Psoas muscle (tissue), 8 donors: ENCODE measurements around the gene RFT1. TPM values are rescaled to one million over a fixed set of nuclear protein-coding genes. Genes with fewer than 3 reads are reported as not detected.

Source experiments
- ATAC-seq, 4 donors: fragments of 200-7000 bp; cut with Tn5 transposase; one replicate each; pipeline ENCODE4 v1.9.1; 2020; ENCODE audit warnings: moderate library complexity in 3 of 4, mild to moderate bottlenecking in 2 of 4
- DNase-seq, 2 donors: peaks; one replicate each; pipeline ENCODE4 v3.0.0-alpha.2; 2020
- H3K27ac ChIP-seq: fragments of 200-600 bp; one replicate; pipeline ENCODE4 v1.8.0; 2022
- H3K27me3 ChIP-seq, 3 donors: fragments of 200-600 bp in 1 of 3; one replicate each; pipeline versions ENCODE4 v1.6.1 to v1.8.0; 2013 to 2022; ENCODE audit warnings: low read length in 2 of 3, mild to moderate bottlenecking in 2 of 3, moderate library complexity in 1 of 3; ENCODE audit not compliant: insufficient read depth in 3 of 3
- H3K36me3 ChIP-seq, 2 donors: fragments of 200-600 bp in 1 of 2; one replicate each; pipeline versions ENCODE4 v1.6.1 to v1.8.0; 2013 to 2022; ENCODE audit warnings: low read depth in 1 of 2, mild to moderate bottlenecking in 1 of 2, moderate library complexity in 1 of 2; ENCODE audit not compliant: insufficient read depth in 1 of 2
- H3K4me1 ChIP-seq: fragments of 200-600 bp; one replicate; pipeline ENCODE4 v1.8.0; 2022
- H3K4me3 ChIP-seq: fragments of 200-600 bp; one replicate; pipeline ENCODE4 v1.8.0; 2022; ENCODE audit warnings: mild to moderate bottlenecking
- H3K9me3 ChIP-seq: fragments of 200-600 bp; one replicate; pipeline ENCODE4 v1.8.0; 2022
- CTCF ChIP-seq: fragments of 200-600 bp; IDR thresholded peaks from one replicate; pipeline ENCODE4 v1.8.0; 2022; ENCODE audit warnings: antibody characterized with exemption
- WGBS, 3 donors: extraction: QIAGEN DNeasy Blood & Tissue Kit; methylation state at CpG; one replicate each; pipeline versions ENCODE4 v1.1.6 to v1.1.7; 2013; 5-methylcytosine and 5-hydroxymethylcytosine counted together
- intact Hi-C, 2 donors: fragments of 100-400 bp; cut with DNase I; formaldehyde crosslinking; loops; one replicate each; pipeline versions ENCODE4 v1.11.0 to v1.14.2; 2022
- polyA plus RNA-seq, 3 donors: library from polyadenylated mRNA; stranded (reverse); fragments of 200-250 nt; gene quantifications; one replicate each; pipeline ENCODE4 v1.2.3, GENCODE V29; 2013
- total RNA-seq, 4 donors: library from RNA; stranded (reverse); fragmentation: NEBNext Ultra II Directional in 2 of 4; extraction: Animal tissue kit (Norgen Biotek cat#: 25700) in 2 of 4; gene quantifications; one replicate each; pipeline versions ENCODE4 v1.2.1 to v1.2.4, GENCODE V29; 2021 to 2023
- donor health status: healthy with polysubstance abuse.
- donor health status: DM: no; HTN: no; CAD: no; lungs with moderate emphysema.
- donor health status: Bipolar disorder and iron deficiency.
- donor health status: healthy.
- donor health status: DM: yes; HTN: yes; CAD: no.
- donor health status: DM: no; HTN: no; CAD: no.
- donor health status: DM: no; HTN: no; CAD: no.
- donor health status: DM: yes; HTN: yes; CAD: no.

RFT1 gene
- total and polyA plus RNA-seq, 7 donors = 5.4 to 13.2 (median 6.9) TPM

- WGBS, 3 donors = 73 to 74% (median 74%) methylated on average over 9 of the region's 9 CpGs
- peaks cover 13% of the 10 kb centered on the region for H3K4me1 ChIP-seq
- no peaks in the 10 kb centered on the region for H3K36me3 ChIP-seq
- H3K27me3 ChIP-seq = no peaks in the 10 kb centered on the region
- no peak for TF ChIP-seq CTCF
- no peak for DNase-seq
- intact Hi-C loops = loop anchor here in 1 of 2 donors (5.0 kb wide), 1 partner anchor 38 kb away; no protein-coding TSS in a partner anchor
- no peak overlapping the region for H3K27ac ChIP-seq
- no peaks in the 10 kb centered on the region for H3K9me3 ChIP-seq
- no peak for ATAC-seq
- H3K4me3 ChIP-seq = no peak overlapping the region
Observed at GRCh38 chr3:53164911-53165310, 34.7 kb upstream of the RFT1 start.

- Histone ChIP-seq H3K4me3 (no peak overlapping the region), H3K27me3 (no peaks in the 10 kb centered on the region), H3K9me3 (no peaks in the 10 kb centered on the region), H3K4me1 (peaks cover 19% of the 10 kb centered on the region), H3K36me3 (no peaks in the 10 kb centered on the region), H3K27ac (no peak overlapping the region)
- intact Hi-C loops = loop anchor here in 1 of 2 donors (5.0 kb wide), 1 partner anchor 36 kb away; no protein-coding TSS in a partner anchor
- DNase-seq = no peak
- 78 to 85% (median 81%) methylated on average over 6 of the region's 6 CpGs for WGBS, 3 donors
- no peak for ATAC-seq
- TF ChIP-seq CTCF = no peak
Observed at GRCh38 chr3:53163444-53164387, 33.5 kb upstream of the RFT1 start.

- Histone ChIP-seq H3K27me3 (no peaks in the 10 kb centered on the region), H3K4me1 (peaks cover 19% of the 10 kb centered on the region), H3K27ac (no peak overlapping the region), H3K9me3 (no peaks in the 10 kb centered on the region), H3K4me3 (peak overlapping the region; percentile 72), H3K36me3 (no peaks in the 10 kb centered on the region)
- ATAC-seq (no peak), DNase-seq (no peak)
- intact Hi-C loops = loop anchor here in 1 of 2 donors (5.0 kb wide), 1 partner anchor 36 kb away; no protein-coding TSS in a partner anchor
- 76 to 82% (median 80%) methylated on average over 12 of the region's 12 CpGs for WGBS, 3 donors
- TF ChIP-seq CTCF = no peak
Observed at GRCh38 chr3:53162672-53163443, 32.6 kb upstream of the RFT1 start.

- Histone ChIP-seq H3K4me3 (peak overlapping the region; percentile 72), H3K4me1 (peaks cover 19% of the 10 kb centered on the region), H3K9me3 (no peaks in the 10 kb centered on the region), H3K27ac (peak overlapping the region; percentile 9), H3K36me3 (no peaks in the 10 kb centered on the region), H3K27me3 (no peaks in the 10 kb centered on the region)
- ATAC-seq = no peak
- DNase-seq = peak in 1 of 2 donors; percentile 37
- intact Hi-C loops = loop anchor here in 1 of 2 donors (5.0 kb wide), 1 partner anchor 35 kb away; no protein-coding TSS in a partner anchor
- TF ChIP-seq CTCF = no peak
- WGBS, 3 donors = 26 to 42% (median 37%) methylated on average over 26 to 49 of the region's 49 CpGs
Observed at GRCh38 chr3:53161820-53162671, 31.8 kb upstream of the RFT1 start.
